Measurements from ENCODE around the gene NPBWR2. TPM values are rescaled to one million over a fixed set of nuclear protein-coding genes. Genes with fewer than 3 reads are reported as not detected.

The NPBWR2 gene
- total and polyA plus RNA-seq, 2 donors = 0.02 TPM; not detected in 1

DNA sequence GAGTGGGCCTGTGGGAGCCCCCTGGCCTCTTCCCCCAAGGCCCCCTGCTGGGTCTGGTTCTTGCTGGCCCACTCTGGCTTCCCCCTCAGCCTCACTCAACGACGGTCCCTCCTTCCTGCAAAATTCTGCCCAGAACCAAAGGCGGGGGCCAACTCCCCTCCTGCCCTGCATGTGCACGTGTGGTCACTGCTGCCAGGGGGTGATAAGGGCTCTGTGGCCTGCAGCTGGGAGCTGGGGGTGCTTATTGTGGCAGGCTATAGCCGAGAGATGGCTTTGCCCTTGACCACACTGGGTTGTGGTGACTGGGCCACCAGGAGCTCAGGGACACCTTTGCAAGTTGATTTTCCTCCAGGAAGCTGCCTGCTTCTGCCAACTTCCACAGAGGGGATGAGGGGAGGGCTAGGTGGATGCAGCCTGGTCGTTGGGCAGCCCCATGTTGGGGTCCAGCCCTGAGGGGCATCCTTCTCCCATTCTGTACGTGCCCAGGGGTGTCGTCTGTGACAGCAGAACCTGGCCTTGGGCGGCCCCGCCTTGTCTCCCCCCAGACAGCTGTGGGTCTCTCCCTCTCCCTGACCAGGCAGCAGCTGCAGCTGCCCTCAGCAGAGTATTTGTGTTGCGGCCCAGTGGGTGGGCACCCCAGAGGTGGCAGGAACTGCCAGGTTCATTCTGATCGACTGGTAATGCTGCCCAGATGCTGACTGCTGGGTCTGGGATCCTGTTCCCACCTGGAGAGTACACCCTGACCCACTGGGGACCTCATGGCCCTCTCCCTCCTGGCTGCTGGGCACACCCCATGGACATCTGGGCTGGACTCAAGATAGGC lies 38.8 kb downstream of the NPBWR2 start:
- H3K27ac ChIP-seq (ENCODE audit: low read depth in 1 of 2, low read length in 1 of 2) = no peak overlapping the region
- H3K9me3 ChIP-seq (ENCODE audit: control insufficient read depth in 2 of 2, insufficient read depth in 1 of 2, low read length in 1 of 2) = peaks cover 0 to 2% of the 10 kb centered on the region in 2 donors
- H3K4me1 ChIP-seq (ENCODE audit: control insufficient read depth in 2 of 2, insufficient read depth in 2 of 2, low read length in 2 of 2) = peaks cover 25 to 44% of the 10 kb centered on the region in 2 donors
- no peak overlapping the region for H3K4me3 ChIP-seq (ENCODE audit: low read length in 2 of 2)
- no peak for DNase-seq (ENCODE audit: low read depth in 6 of 9, low spot score in 9 of 9)
- no peaks in the 10 kb centered on the region for H3K27me3 ChIP-seq (ENCODE audit: control insufficient read depth in 2 of 2, insufficient read depth in 1 of 2, low read length in 1 of 2)
- H3K36me3 ChIP-seq (ENCODE audit: control insufficient read depth in 2 of 2, insufficient read depth in 2 of 2, low read length in 1 of 2) = peaks cover 13 to 19% of the 10 kb centered on the region in 2 donors
- WGBS = 70% methylated on average over 12 of the region's 12 CpGs

DNA sequence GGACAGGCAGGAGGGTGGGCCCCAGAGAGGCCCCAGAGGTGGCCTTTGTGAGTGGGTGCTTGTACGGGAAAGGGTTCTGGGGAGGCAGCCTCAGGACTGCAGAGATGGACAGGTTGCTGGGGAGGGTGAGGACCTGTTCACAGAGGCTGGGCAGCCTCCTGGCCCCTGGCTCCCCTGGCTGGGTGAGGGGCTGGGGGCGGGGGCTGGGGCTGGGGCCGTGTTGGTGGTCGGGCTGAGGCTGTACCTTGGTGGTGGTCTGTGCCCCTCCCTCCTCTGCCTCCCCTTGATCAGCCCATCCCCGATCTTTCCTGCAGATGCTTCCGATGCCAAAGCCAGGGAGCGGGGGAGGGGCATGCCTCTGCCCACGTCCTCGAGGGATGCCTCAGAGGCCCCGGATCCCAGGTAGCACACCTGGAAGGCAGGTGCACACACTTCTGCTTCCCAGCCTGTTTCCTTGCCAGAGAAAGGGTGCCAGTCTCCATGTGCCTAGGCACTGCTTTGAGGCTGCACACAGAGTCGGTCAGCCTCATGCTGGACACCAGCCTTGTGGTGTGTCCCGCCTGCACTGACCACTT lies 39.5 kb downstream of the NPBWR2 start:
- Histone ChIP-seq H3K4me3 (ENCODE audit: low read length in 2 of 2) (no peak overlapping the region), H3K4me1 (ENCODE audit: control insufficient read depth in 2 of 2, insufficient read depth in 2 of 2, low read length in 2 of 2) (peaks cover 27 to 47% of the 10 kb centered on the region in 2 donors), H3K9me3 (ENCODE audit: control insufficient read depth in 2 of 2, insufficient read depth in 1 of 2, low read length in 1 of 2) (peaks cover 0 to 2% of the 10 kb centered on the region in 2 donors), H3K36me3 (ENCODE audit: control insufficient read depth in 2 of 2, insufficient read depth in 2 of 2, low read length in 1 of 2) (peaks cover 7 to 11% of the 10 kb centered on the region in 2 donors), H3K27ac (ENCODE audit: low read depth in 1 of 2, low read length in 1 of 2) (no peak overlapping the region), H3K27me3 (ENCODE audit: control insufficient read depth in 2 of 2, insufficient read depth in 1 of 2, low read length in 1 of 2) (no peaks in the 10 kb centered on the region)
- no peak for DNase-seq (ENCODE audit: low read depth in 6 of 9, low spot score in 9 of 9)
- 85% methylated on average over 12 of the region's 12 CpGs for WGBS

DNA sequence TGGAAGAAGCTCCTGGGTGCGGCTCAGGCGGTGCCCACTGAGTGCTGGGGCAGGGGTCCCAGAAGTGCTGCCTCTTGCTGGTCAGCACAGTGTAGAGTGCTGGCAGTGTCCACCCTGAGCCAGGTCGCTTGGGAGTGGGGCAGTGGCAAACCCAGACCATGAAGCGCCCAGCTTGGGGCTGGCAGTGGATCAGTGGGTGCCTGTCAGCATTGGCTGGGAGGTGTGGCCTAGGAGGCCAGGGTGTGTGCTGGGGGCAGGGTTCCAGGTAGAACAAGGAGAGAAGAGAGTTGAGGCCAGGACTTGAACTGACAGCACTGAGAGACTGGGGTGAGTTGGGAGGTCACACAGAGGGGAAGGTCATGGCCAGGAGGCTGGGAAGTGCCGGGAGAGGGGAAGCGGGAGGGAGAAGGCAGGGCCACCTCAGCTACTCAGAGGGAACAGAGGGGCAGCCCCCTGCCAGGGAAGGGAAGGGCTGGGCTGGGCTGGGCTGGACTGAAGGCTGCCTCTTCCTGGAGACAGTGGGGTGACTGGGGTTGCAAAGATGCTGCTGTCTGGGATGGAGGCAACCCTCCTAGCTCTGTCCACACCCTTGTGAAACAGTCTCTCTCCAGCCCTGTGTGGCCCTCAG lies 40.2 kb downstream of the NPBWR2 start:
- H3K36me3 ChIP-seq (ENCODE audit: control insufficient read depth in 2 of 2, insufficient read depth in 2 of 2, low read length in 1 of 2) = peaks cover 0 to 4% of the 10 kb centered on the region in 2 donors
- WGBS = 82% methylated on average over 6 of the region's 6 CpGs
- no peak for DNase-seq (ENCODE audit: low read depth in 6 of 9, low spot score in 9 of 9)

DNA sequence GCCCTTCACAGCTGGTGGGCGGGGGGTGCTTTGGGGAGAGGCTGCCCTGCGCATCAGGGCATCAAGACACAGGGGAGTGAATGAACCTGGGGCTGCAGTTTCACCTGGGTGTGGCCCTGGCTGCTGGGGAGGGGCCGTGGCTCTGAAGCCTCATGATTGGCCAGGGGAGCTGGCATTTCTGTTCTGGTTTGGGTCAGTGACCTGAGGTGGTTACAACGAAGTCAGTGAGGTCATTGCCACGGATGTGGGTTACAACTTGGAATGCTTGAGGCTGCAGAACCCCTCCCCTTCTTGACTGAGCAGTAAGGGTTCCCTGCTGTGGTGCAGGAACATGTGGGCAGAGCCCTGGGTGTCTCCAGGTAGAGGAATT lies 41.4 kb downstream of the NPBWR2 start:
- H3K27me3 ChIP-seq (ENCODE audit: control insufficient read depth in 2 of 2, insufficient read depth in 1 of 2, low read length in 1 of 2) = no peaks in the 10 kb centered on the region
- peak overlapping the region; percentile 53 to 93 for H3K27ac ChIP-seq (ENCODE audit: low read depth in 1 of 2, low read length in 1 of 2)
- no peak overlapping the region for H3K4me3 ChIP-seq (ENCODE audit: low read length in 2 of 2)
- peaks cover 27 to 55% of the 10 kb centered on the region in 2 donors for H3K4me1 ChIP-seq (ENCODE audit: control insufficient read depth in 2 of 2, insufficient read depth in 2 of 2, low read length in 2 of 2)
- 55% methylated on average over 5 of the region's 5 CpGs for WGBS
- no peaks in the 10 kb centered on the region for H3K36me3 ChIP-seq (ENCODE audit: control insufficient read depth in 2 of 2, insufficient read depth in 2 of 2, low read length in 1 of 2)
- peak in 1 of 9 donors; percentile 62 for DNase-seq (ENCODE audit: low read depth in 6 of 9, low spot score in 9 of 9)
- H3K9me3 ChIP-seq (ENCODE audit: control insufficient read depth in 2 of 2, insufficient read depth in 1 of 2, low read length in 1 of 2) = peaks cover 0 to 2% of the 10 kb centered on the region in 2 donors

More for the DNA sequence above, 40.2 kb downstream of the NPBWR2 start:
- peaks cover 0 to 2% of the 10 kb centered on the region in 2 donors for H3K9me3 ChIP-seq (ENCODE audit: control insufficient read depth in 2 of 2, insufficient read depth in 1 of 2, low read length in 1 of 2)
- H3K4me1 ChIP-seq (ENCODE audit: control insufficient read depth in 2 of 2, insufficient read depth in 2 of 2, low read length in 2 of 2) = peaks cover 27 to 53% of the 10 kb centered on the region in 2 donors
- no peak overlapping the region for H3K27ac ChIP-seq (ENCODE audit: low read depth in 1 of 2, low read length in 1 of 2)
- no peak overlapping the region for H3K4me3 ChIP-seq (ENCODE audit: low read length in 2 of 2)
- H3K27me3 ChIP-seq (ENCODE audit: control insufficient read depth in 2 of 2, insufficient read depth in 1 of 2, low read length in 1 of 2) = no peaks in the 10 kb centered on the region

DNA sequence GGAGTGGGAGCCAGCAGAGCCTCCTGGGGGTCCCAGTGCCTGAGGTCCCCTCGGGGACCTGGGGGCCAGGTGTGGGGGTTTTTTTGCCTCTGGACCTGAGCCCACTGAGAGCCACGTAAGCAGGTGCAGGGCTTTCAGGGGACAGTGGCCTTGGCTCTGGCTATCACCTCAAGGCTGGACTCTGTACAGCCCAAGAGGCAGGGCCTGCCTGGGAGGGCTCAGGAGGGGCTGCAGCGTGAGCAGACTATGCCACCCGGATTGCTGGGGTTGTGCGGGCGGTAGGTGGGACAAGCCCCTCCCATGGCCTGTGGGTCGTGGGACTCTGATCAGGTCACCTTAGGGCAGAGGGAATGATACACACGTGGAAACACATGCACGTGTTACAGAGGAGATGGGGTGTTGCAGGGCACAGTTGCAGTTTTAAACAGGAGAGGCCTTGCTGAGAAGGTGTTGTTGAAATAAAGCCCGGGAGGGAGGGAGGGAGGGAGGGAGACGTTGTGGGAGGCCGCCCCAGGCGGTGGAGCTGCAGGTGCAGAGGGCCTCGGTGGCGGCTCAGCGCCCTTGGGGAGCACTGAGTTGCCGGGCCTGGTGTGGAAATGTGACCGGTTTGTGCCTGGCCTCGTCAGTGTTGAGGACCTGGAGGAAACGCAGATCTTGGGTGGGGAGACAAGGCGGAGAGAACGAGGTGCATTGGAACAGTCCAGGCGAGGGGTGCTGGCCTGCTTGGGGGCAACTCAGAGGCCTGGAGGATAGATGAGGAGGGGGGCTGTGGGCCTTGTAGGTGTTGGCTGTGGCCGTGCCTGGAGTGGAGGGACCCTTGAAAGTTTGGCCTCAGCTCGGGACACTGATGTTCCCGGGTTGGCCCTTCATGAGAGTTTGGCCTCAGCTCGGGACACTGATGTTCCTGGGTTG lies 42.0 kb downstream of the NPBWR2 start:
- H3K27me3 ChIP-seq (ENCODE audit: control insufficient read depth in 2 of 2, insufficient read depth in 1 of 2, low read length in 1 of 2) = no peaks in the 10 kb centered on the region
- 41% methylated on average over 27 of the region's 27 CpGs for WGBS
- no peaks in the 10 kb centered on the region for H3K36me3 ChIP-seq (ENCODE audit: control insufficient read depth in 2 of 2, insufficient read depth in 2 of 2, low read length in 1 of 2)
- H3K4me1 ChIP-seq (ENCODE audit: control insufficient read depth in 2 of 2, insufficient read depth in 2 of 2, low read length in 2 of 2) = peaks cover 27 to 55% of the 10 kb centered on the region in 2 donors
- H3K4me3 ChIP-seq (ENCODE audit: low read length in 2 of 2) = no peak overlapping the region
- peak in 5 of 9 donors; percentile 55 to 85 (median 69) for DNase-seq (ENCODE audit: low read depth in 6 of 9, low spot score in 9 of 9)
- H3K27ac ChIP-seq (ENCODE audit: low read depth in 1 of 2, low read length in 1 of 2) = peak overlapping the region; percentile 58 to 93
- peaks cover 0 to 2% of the 10 kb centered on the region in 2 donors for H3K9me3 ChIP-seq (ENCODE audit: control insufficient read depth in 2 of 2, insufficient read depth in 1 of 2, low read length in 1 of 2)

DNA sequence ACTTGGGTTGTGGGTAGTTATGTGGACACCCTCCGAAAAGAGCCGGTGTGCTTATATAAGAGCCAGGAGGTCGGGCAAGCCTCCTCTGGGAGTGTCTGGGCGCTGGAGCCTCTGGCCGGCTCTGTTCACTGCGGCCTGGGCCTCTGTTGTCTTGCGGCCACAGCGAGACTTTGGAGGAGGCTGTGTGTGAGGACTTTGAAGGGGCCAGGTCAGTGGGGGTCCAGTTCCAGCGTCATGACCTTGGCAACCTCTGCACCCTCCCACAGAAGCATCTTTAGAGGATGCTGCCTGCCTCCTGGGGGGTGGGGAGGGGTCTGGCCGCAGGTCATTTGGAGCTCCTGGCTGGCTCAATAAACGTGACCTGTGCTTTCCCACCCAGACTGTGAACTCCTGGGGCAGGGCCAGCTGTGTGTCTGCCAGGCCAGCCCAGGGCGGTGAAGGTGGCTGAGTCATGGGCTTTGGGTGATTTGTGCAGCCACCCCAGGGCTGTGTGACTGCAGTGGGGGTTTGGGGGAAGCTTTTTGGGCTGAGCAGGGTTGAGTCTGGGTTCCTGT lies 43.1 kb downstream of the NPBWR2 start:
- DNase-seq (ENCODE audit: low read depth in 6 of 9, low spot score in 9 of 9) = no peak
- Histone ChIP-seq H3K9me3 (ENCODE audit: control insufficient read depth in 2 of 2, insufficient read depth in 1 of 2, low read length in 1 of 2) (peaks cover 0 to 2% of the 10 kb centered on the region in 2 donors), H3K4me1 (ENCODE audit: control insufficient read depth in 2 of 2, insufficient read depth in 2 of 2, low read length in 2 of 2) (peaks cover 27 to 55% of the 10 kb centered on the region in 2 donors), H3K27ac (ENCODE audit: low read depth in 1 of 2, low read length in 1 of 2) (no peak overlapping the region), H3K36me3 (ENCODE audit: control insufficient read depth in 2 of 2, insufficient read depth in 2 of 2, low read length in 1 of 2) (no peaks in the 10 kb centered on the region), H3K4me3 (ENCODE audit: low read length in 2 of 2) (no peak overlapping the region), H3K27me3 (ENCODE audit: control insufficient read depth in 2 of 2, insufficient read depth in 1 of 2, low read length in 1 of 2) (no peaks in the 10 kb centered on the region)
- 88% methylated on average over 12 of the region's 12 CpGs for WGBS

DNA sequence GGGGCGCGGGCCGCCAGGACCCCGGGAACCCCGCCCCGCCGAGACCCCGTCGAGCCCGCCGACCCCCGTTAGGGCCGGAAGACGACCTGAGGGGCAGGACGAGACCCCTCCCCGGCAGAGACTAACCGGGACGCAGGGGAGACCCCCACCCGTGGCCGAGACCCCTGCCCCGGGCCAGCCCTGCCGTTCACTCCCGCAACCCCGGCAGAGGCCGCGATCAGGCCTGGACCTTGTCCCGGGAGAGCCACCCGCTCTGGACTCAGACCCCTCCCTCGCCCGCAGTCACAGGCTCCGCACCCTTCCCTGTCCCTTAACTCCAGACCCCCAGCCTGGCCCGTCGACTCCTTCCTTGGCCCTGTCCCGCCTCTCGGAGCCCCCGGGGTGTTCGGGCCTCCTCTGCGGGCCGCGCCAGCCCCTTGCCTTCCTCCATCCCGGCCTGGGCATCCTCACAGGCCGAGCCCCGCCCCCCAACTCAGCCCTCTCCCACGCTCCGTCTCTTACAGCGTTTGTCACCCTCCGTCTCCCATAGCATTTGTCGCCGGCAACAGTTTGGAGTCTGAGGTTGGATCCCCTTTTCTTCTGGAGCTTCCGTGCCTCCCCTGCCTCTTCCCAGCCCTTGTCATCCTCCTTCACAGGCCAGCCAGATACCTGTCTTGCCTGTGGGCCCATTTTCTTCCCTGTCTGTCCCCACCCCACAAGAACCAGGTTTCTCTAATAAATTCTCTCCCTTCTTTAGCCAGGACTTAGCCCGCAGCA lies 43.8 kb downstream of the NPBWR2 start:
- Histone ChIP-seq H3K27me3 (ENCODE audit: control insufficient read depth in 2 of 2, insufficient read depth in 1 of 2, low read length in 1 of 2) (no peaks in the 10 kb centered on the region), H3K4me3 (ENCODE audit: low read length in 2 of 2) (peak overlapping the region; percentile 65 to 79), H3K36me3 (ENCODE audit: control insufficient read depth in 2 of 2, insufficient read depth in 2 of 2, low read length in 1 of 2) (no peaks in the 10 kb centered on the region), H3K27ac (ENCODE audit: low read depth in 1 of 2, low read length in 1 of 2) (no peak overlapping the region), H3K4me1 (ENCODE audit: control insufficient read depth in 2 of 2, insufficient read depth in 2 of 2, low read length in 2 of 2) (peaks cover 27 to 55% of the 10 kb centered on the region in 2 donors), H3K9me3 (ENCODE audit: control insufficient read depth in 2 of 2, insufficient read depth in 1 of 2, low read length in 1 of 2) (peaks cover 0 to 2% of the 10 kb centered on the region in 2 donors)
- DNase-seq (ENCODE audit: low read depth in 6 of 9, low spot score in 9 of 9) = no peak
- 6% methylated on average over 51 of the region's 51 CpGs for WGBS
